ENCODE results near the gene PCNX2. TPM values are rescaled to one million over a fixed set of nuclear protein-coding genes. Genes with fewer than 3 reads are reported as not detected.

The PCNX2 gene
- polyA plus RNA-seq, 1 donor (not counting 4 experiments of a cell fraction or from before 2014, with no cell fraction given), result 18.0 TPM

DNA sequence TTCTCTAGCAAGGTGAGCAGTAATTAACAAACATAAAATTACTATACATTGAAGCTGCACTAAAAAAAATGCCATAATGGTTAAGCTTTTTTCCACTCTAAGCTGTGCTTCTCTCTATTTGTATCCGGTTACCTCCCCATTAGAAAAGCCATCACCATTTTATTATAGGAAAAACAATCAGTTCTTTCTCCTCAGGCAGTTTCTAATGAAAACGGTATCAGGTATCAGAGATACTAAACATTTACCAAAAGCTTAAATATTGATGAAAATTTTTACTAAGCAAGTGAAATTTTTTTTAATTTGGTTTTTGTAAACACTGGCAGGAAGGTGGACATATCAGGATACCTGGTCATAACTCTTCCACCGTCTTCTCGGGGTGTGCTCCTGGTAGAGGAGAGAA, 330.9 kb downstream of the PCNX2 start:
- DNase-seq (ENCODE audit: low read depth, low spot score) (no peak), FAIRE-seq (no peak)
- Histone ChIP-seq H3K27ac (ENCODE audit: control insufficient read depth, insufficient read depth, low read length) (no peak overlapping the region), H2AFZ (ENCODE audit: control insufficient read depth, low read length) (no peak overlapping the region), H3K9me3 (ENCODE audit: control insufficient read depth, low read depth, low read length) (no peaks in the 10 kb centered on the region), H3K27me3 (ENCODE audit: control insufficient read depth, extremely low read depth, insufficient read depth, low read length) (no peaks in the 10 kb centered on the region), H4K20me1 (ENCODE audit: control insufficient read depth, extremely low read depth, insufficient read depth, low read length) (no peaks in the 10 kb centered on the region), H3K79me2 (ENCODE audit: control insufficient read depth, insufficient read depth, low read length) (no peaks in the 10 kb centered on the region), H3K36me3 (ENCODE audit: control insufficient read depth in 2 of 2, extremely low read depth in 1 of 2, insufficient read depth in 2 of 2, low read length in 2 of 2) (peaks cover 2% of the 10 kb centered on the region in 2 experiments), H3K4me2 (ENCODE audit: control insufficient read depth, extremely low read depth, insufficient read depth, low read depth, low read length) (no peak overlapping the region), H3K4me3 (ENCODE audit: control insufficient read depth in 2 of 3, extremely low read depth in 1 of 3, insufficient read depth in 2 of 3, low read depth in 1 of 3, low read length in 3 of 3) (no peak overlapping the region), H3K4me1 (ENCODE audit: control insufficient read depth, extremely low read depth, insufficient read depth, low read length) (peaks cover 5% of the 10 kb centered on the region), H3K9me1 (ENCODE audit: control insufficient read depth, extremely low read depth, insufficient read depth, low read length) (no peaks in the 10 kb centered on the region), H3K9ac (ENCODE audit: control insufficient read depth, extremely low read depth, insufficient read depth, low read length) (no peak overlapping the region)
- dilution Hi-C loops (cut with MboI; ENCODE audit: extremely low pct_ligation_motif_present, low sequenced_read_pairs), result no loop called here
- TF ChIP-seq, protein P1, sequence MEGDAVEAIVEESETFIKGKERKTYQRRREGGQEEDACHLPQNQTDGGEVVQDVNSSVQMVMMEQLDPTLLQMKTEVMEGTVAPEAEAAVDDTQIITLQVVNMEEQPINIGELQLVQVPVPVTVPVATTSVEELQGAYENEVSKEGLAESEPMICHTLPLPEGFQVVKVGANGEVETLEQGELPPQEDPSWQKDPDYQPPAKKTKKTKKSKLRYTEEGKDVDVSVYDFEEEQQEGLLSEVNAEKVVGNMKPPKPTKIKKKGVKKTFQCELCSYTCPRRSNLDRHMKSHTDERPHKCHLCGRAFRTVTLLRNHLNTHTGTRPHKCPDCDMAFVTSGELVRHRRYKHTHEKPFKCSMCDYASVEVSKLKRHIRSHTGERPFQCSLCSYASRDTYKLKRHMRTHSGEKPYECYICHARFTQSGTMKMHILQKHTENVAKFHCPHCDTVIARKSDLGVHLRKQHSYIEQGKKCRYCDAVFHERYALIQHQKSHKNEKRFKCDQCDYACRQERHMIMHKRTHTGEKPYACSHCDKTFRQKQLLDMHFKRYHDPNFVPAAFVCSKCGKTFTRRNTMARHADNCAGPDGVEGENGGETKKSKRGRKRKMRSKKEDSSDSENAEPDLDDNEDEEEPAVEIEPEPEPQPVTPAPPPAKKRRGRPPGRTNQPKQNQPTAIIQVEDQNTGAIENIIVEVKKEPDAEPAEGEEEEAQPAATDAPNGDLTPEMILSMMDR (optimal IDR thresholded peaks at IDR 0.05 in 1 of 3, IDR thresholded peaks at IDR 0.05 in 1 of 3, conservative IDR thresholded peaks at IDR 0.05 in 1 of 3; ENCODE audit: extremely low read depth in 1 of 3, insufficient read depth in 2 of 3, low read length in 3 of 3), result no peak
- no peak for TF ChIP-seq EZH2 (IDR thresholded peaks at IDR 0.05; ENCODE audit: low read length)

DNA sequence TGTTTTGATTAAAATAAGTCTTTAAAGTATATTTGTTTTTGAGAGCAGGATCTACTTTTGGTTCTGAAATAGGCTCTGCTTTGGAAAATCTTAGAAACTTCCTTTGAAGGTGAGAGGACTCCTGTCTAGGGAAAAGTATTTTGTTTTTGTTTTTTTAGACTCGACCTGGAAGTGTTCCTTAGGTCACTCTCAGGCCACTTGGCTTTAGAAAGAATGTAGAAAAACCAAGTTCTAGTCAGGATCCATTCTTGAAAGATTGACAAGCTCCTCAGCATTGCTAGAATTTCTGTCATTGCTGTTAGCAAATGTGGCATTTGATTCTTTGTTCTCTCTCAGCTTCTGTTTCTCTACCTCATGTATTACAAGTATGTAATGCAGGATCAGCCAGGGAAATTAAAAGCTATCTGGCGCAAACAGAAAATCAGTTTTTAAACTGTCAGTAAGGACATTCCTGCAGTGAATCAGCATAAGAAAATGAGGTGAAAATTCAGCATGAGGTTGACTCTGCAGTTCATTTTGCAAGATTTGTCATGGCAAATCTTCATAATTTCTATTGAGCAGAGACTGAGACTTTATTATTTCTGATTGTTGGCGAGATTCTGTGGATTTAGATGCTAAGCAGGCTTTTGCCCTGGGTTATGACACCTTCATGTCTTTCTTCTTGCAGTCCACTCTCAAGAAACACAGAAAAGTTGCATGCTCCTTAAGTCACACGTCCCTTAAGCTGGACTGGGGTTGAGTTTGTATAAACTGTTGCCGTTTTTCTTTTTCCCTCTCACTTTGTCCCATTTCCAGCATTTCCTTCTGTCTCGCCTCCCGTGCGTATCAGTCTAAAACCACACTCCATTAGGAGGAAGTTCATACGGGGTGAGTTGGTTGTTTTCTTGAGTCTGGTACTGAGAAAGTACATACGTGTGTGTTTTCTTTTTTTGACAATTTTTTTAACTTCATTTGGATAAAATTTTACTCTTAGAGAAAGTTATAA, 332.5 kb downstream of the PCNX2 start:
- Histone ChIP-seq H4K20me1 (ENCODE audit: control insufficient read depth, extremely low read depth, insufficient read depth, low read length) (no peaks in the 10 kb centered on the region), H2AFZ (ENCODE audit: control insufficient read depth, low read length) (no peak overlapping the region), H3K4me2 (ENCODE audit: control insufficient read depth, extremely low read depth, insufficient read depth, low read depth, low read length) (no peak overlapping the region), H3K9me1 (ENCODE audit: control insufficient read depth, extremely low read depth, insufficient read depth, low read length) (no peaks in the 10 kb centered on the region), H3K9ac (ENCODE audit: control insufficient read depth, extremely low read depth, insufficient read depth, low read length) (no peak overlapping the region), H3K9me3 (ENCODE audit: control insufficient read depth, low read depth, low read length) (peaks cover 1% of the 10 kb centered on the region), H3K4me1 (ENCODE audit: control insufficient read depth, extremely low read depth, insufficient read depth, low read length) (peaks cover 5% of the 10 kb centered on the region), H3K36me3 (ENCODE audit: control insufficient read depth in 2 of 2, extremely low read depth in 1 of 2, insufficient read depth in 2 of 2, low read length in 2 of 2) (peaks cover 9 to 12% of the 10 kb centered on the region in 2 experiments), H3K27me3 (ENCODE audit: control insufficient read depth, extremely low read depth, insufficient read depth, low read length) (no peaks in the 10 kb centered on the region), H3K4me3 (ENCODE audit: control insufficient read depth in 2 of 3, extremely low read depth in 1 of 3, insufficient read depth in 2 of 3, low read depth in 1 of 3, low read length in 3 of 3) (no peak overlapping the region), H3K79me2 (ENCODE audit: control insufficient read depth, insufficient read depth, low read length) (no peaks in the 10 kb centered on the region), H3K27ac (ENCODE audit: control insufficient read depth, insufficient read depth, low read length) (no peak overlapping the region)
- DNase-seq (ENCODE audit: low read depth, low spot score), result no peak
- dilution Hi-C loops (cut with MboI; ENCODE audit: extremely low pct_ligation_motif_present, low sequenced_read_pairs), result no loop called here
- TF ChIP-seq, protein P1 (optimal IDR thresholded peaks at IDR 0.05 in 1 of 3, IDR thresholded peaks at IDR 0.05 in 1 of 3, conservative IDR thresholded peaks at IDR 0.05 in 1 of 3; ENCODE audit: extremely low read depth in 1 of 3, insufficient read depth in 2 of 3, low read length in 3 of 3), result no peak
- no peak for TF ChIP-seq EZH2 (IDR thresholded peaks at IDR 0.05; ENCODE audit: low read length)
- no peak for FAIRE-seq
